Amniotic stem cell (primary cell): ENCODE results near the gene TAF8.

ENCODE experiments used
- DNase-seq: peaks from one replicate; lab custom pipeline; 2025; lab: John Stamatoyannopoulos, UW

Gene TAF8

DNA sequence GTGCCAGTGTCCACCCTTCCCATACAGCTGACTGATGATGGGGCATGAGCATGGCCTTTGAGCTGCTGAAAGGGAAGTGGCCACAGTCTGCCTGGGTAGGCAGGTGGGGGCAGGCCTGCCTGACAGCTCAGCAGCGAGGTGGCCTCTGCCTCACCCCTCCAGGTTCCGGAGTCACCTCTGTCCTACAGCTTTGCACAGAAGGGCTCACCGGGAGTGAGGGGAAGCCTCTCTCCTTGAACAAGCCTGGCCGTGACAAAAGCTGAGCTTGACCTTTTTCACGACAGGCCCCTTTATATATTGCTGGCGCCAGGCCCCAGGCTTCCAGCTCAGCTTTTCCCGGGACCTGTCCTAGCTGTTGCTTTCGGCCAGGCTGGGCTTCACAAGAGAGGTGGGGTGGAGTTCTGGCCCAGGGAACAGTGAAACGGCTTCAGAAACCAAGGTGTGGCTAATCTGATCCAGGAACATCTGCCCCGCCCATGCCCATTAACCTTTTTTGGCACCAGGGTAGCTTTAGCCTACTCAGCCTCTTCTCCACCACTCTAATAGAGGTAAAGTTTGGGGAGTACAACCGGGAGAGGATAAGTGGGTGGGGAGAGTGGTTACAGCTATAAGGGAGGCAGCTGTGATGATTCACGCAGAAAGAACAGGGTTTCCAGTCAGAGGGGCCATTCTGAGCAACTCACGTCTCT lies 49.2 kb downstream of the TAF8 start:
- no peak for DNase-seq

DNA sequence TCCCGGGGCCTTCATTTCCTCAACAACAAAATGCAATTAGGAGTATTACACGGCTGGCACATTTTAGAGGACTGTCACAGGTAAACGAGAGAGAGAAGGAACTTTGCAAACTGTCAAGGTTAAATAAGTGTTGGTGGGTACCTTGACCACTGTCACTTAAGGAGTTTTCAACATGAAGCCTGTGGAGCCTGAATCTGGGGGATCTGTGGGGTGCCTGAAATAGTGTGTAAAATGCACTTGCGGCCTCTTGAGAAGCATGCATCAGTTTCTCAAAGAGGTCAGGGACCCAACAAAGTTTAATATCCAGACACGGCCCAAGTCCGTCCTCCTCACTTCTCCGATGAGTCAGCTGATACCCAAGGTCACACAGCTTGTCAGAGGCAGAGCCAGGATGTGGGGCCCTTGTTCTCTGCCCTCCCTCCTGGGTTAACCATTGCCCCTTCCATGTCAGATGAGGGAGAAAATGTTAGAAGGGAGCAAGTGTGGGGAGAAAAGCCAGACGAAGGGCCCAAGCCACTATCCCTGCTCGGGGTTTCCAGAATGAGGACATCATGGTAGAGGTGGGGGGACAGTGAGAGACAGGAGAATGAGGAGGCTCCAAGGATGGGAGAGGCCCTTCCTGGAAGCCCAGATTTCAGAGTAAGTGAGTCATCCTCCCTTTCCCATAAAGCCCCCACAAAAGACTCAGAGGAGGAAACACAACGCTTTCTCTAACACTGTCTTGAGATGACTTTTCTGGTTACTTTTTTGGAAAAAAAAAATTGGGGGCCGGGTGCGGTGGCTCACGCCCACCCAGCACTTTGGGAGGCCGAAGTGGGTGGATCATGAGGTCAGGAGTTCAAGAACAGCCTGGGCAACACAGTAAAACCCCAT lies 49.9 kb downstream of the TAF8 start:
- DNase-seq = no peak

DNA sequence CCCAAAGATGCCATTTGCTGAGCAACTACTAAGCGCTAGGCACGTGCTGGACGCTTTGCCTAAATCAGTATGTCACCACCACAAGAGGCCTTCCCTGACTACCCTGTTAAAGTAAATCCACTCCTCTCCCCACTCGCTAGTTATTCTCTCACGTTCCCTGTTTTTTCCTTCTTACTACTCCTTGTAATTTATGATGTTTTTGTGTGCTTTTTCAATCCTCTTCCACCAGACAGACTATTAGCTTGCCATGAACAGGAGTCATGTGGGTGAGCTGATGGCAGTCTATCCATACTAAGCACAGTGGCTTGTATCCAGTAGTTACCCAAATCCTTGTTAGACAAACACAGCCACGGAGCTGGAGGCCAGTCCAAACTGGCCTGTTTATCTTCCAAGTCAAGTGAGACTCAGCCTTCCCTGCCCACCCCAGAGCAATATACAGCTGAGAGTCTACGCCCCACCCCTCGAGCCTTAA lies 50.9 kb downstream of the TAF8 start:
- DNase-seq = no peak

DNA sequence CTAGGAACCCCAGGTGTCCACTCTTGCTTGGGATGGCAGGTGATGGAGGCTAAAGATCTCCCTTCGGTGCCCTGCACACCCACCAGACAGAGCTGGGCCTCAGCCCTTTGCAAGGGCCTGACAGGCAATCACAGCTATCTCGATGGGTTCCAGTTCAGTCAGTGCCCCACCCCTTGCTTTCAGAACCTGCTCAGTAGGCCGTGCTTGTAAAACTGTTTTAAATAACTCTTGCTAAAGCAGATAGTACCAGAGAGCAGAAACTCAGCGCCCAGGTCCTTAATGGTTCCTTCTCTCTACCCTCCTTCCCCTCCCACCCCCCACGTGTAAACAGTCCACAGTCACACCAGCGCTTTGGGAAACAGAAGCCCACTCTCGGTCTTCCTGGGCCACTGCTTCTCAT lies 52.9 kb downstream of the TAF8 start:
- DNase-seq = no peak

DNA sequence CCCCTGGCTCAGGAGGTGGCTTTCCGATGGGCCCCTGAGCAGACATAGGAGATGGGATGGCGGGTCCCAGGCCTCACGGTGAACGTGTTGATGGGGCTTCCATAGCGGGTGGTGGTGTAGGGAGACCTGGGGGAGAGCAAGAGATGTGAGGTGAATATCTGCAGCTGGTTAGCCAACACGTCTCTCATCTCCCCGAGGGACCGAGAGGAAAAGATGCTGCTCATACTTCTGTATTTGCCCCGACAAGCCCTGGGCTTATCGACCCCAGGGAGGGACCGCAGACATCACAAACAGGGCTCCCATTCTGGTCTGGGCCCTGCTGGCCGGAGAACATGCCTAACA lies 53.4 kb downstream of the TAF8 start:
- no peak for DNase-seq

DNA sequence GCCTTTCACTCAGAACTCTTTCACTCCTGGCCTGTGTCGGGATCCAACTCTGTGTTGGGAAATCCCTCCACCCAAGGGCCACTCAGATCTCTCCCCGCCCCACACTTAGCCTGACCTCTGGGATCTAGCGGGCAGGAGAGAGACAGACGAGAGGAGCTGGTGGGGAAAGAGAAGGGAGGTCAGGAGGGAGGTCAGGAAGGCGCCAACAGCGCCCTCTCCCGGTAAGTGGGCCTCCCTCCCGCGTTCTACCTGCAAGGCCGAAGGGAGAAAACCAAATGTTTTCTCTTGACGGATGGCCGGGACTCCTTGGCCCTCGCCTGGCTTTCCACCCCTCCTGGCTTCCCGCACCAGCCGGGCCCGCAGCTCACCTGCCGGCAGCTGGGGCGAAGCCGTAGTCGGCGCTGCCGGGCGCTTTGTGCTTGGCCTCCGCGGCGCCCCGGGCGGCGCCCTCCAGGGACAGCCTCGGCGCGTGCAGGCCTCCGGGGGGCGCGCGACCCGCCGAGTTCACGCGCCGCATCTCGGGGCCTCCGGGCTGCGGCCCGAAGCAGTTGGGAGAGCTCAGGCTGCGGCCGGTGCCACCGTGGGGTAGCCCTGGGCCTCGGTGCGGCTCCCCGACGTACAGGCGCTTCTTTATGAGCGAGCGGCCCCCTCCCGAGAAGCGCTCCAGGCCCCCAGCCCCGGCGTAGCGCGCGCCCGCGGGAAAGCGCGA lies 53.9 kb downstream of the TAF8 start:
- DNase-seq = no peak

DNA sequence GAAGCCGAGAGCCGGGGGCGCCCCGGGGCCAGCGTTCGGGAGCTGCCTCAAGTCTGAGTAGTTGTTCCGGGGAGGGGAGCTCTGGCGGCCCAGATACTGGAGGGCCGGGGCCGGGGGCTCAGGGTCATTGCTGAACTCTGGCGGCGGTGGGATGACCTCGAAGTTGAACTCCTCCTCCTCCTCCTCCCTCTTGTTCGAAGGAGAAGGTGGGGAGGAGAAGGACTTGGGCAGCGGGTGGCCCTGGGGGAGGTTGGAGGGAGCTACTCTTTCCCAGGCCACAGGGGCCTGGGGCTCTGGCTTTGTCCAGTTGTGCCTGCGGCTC lies 54.4 kb downstream of the TAF8 start:
- no peak for DNase-seq

DNA sequence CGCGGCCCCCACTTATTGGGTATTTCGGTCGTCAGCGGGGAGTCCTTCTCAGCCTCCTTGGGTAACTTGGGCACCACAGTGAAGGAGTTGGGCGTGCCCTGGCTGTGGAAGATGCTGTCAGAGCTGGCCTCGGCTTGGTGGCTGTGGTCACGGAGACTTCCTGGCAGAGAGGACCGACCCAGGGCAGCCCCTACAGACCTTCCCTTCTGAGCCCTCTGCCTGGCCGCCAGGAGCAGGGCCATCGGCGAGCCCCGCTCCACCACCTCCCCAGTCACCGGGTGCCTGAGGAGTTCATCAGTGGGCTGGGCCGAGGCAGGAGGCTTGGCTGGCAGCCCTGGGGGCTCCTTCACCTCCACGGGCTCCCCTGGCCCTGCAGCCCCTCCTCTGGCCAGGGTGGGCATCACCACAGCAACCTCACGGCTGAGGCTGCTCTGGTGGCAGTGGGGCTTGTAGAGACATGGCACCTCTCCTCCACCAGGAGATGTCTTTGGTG lies 54.9 kb downstream of the TAF8 start:
- no peak for DNase-seq

DNA sequence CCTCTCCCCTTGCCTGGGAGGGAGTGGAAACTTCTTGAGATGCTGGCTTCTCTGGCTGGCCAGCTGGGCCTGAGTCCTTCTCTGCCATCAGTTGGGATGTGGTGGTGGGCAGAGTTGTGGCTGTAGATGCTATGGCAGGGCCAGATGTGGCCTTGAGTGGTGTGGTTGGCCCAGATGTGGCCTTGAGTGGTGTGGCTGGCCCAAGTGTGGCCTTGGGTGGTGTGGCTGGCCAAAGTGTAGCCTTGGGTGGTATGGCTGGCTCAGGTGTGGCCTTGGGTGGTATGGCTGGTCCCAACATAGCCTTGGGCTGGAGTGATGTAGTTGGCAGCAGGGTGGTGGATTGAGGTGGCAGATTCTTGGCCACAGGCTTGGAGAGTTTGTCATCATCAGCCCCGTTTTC lies 55.4 kb downstream of the TAF8 start:
- no peak for DNase-seq

DNA sequence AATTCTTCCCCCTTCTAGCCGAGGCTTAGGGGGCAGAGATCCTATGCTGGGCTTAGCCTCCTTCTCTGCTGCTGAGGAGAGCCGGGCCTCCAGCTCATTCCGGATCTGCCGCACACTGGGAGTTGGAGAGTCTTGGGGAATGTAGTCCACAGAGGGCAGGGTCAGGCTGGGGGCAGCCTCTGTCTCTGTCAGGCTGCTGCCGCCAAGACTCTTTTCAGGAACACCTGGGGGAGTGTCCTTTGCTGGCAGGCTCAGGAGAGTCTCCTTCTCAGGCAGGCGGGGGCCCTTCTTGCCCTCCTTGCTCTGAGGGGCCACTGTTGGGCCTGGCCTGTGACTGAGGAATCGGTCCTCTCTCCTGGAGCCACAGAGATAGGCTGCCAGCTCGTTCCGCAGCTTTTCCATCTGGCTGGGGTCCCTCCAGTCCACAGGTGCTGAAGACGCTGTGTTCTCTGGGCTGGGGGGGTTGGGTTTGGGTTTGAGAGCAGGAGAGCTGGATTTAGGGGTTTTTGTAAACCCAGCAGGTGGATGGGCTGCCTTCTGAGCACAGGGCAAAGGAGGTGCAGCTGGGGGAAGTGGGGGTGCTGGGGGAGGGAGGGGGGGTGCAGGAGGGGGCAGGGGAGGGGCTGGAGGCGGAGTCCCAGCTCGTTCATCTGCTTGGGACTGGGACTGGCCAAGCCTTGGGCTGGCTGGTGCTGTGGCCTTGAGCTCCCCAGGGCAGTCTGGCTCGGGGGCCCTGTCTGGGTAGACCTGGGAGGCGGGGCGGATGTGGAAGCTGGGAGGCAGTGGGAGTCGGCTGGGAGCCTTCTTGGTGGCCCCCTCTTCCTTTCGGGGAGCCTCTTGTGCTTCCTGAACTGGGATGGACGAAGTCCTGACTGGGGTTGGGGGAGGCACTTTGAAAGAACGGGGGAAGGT lies 56.0 kb downstream of the TAF8 start:
- no peak for DNase-seq

DNA sequence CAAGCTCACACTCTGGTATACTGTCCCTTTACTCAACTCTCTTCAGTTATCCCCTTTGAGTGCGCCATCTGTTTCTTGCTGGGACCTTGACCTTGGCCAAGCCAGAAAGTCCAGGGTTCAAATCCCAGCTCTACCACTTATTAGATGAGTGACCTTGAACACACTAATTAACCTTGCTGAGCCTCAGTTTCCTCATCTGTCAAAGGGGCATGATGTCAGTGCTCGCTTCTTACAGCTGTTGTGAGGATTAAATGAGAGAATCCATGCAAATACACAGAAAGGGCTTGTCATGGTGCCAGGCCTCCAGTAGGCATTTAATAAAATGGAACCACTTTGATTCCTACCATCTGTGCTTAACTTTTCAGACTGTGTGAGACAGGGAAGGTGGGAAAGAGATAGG lies 57.7 kb downstream of the TAF8 start:
- no peak for DNase-seq

DNA sequence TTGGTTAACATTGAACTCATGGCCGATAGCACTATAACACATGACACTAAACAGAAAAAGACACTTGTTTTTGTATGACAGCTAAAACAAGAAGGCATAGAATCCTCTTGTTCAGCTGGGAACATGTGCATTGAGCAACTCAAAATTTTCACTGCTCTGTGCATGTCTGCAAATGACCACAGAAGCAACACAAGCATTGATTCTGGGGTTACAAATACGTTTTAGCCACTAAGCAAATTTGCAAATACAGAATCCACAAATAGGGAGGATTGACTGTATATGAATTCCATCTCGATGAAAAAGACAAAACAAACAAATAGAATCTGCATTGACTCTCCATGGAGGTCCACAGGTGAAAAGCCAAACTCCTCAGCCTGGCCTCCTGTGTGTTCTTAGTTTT lies 60.4 kb downstream of the TAF8 start:
- DNase-seq = no peak

DNA sequence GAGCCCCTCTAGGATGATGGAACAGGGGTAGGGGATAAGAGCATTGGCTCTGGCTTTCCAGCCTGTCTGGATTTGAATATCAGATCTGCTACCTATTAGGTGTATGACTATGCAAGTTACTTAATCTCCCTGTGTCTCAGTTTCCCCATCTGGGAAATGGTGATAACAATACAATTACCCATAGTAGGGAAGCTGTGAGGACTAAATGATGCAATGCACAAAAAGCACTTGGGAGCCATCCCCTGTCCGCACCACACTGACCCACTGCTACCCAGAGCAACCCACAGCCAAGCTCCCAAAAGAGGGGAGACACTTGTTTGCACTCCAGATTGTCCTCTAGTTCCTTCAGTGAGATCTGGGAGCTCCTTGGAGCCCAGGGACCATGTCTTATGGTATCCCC lies 62.0 kb downstream of the TAF8 start:
- DNase-seq = no peak

DNA sequence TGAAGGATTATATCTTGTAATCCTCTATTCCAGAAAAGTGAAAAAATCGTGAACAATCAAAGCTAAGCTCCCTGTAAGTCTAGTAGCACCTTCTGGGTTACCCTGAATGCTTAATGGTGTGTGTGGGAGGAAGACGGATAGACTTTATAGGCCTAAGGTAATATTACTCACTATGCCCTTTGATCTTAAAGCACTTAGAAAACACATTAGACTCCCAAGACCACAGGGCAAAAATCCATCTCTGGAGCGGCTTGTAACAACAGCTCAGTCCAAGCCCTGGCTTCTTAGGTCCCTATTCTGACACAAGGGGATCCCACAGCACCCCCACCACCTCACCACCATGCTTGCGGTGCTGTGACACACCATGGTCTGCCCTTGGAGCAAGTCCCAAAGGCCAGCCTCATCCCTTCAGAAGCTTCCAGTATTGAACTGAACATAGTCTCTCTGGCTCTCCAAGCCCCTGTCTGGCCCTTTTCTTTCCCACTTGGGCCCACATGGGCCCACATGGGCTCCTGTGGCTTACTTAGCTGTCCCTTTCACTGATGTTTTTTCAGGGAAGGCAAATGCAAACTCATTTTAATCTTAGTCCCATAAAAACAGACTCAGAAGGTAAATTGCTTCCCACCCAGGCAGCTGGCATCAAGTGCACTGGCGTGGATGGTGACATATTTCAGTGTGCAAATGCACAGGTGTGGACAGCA lies 63.8 kb downstream of the TAF8 start:
- DNase-seq = no peak

DNA sequence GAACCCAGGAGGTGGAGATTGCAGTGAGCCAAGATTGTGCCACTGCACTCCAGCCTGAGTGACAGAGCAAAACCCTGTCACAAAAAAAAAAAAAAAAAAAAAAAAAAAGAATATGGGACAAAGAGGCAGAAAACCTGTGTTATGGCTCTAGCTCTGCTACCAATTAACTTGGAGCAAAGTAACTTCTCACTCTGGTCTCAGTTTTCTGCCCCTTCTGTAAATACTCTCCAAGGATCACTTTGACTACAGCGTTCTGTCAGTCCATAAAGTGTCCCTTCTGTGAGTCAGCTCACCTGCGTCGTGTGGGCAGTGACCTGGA lies 67.5 kb downstream of the TAF8 start:
- no peak for DNase-seq

DNA sequence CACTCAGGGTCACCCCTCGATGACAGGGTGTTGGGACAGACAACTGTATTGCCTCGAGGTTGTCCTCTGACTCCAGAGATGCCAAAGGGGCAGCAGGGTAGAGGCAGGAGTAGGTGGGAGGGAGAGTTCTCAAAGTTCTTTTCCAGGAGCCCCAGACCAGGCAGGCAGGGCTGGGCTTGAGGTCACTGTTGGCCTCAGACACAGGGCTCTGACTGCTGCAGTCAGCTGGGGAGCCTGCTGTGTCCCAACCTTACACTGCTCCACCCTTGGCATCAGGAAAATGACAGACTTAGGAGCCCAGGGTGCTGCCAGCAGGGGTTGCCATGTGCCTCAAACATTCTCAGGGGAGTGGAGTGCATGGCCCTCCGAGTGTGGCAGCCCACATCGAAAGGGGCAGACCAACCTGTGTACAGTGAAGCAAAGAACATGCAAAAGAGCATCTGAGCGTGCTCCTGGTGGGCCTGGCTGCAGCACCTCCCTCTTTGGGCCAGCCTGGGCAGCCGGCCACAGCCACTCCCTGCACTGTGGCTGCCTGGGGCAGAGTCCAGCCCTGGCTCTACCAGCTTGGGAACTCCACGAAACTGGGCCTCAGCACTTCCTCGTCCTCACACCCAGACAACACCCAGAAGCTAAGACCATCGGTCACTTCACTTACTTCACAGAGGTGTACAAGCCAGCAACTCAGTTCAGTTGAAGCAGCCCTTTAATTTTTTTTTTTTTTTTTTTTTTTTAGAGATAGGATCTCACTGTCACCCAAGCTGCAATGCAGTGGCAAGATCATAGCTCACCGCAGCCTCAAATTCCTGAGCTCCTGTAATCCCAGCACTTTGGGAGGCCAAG lies 68.1 kb downstream of the TAF8 start:
- DNase-seq = no peak

DNA sequence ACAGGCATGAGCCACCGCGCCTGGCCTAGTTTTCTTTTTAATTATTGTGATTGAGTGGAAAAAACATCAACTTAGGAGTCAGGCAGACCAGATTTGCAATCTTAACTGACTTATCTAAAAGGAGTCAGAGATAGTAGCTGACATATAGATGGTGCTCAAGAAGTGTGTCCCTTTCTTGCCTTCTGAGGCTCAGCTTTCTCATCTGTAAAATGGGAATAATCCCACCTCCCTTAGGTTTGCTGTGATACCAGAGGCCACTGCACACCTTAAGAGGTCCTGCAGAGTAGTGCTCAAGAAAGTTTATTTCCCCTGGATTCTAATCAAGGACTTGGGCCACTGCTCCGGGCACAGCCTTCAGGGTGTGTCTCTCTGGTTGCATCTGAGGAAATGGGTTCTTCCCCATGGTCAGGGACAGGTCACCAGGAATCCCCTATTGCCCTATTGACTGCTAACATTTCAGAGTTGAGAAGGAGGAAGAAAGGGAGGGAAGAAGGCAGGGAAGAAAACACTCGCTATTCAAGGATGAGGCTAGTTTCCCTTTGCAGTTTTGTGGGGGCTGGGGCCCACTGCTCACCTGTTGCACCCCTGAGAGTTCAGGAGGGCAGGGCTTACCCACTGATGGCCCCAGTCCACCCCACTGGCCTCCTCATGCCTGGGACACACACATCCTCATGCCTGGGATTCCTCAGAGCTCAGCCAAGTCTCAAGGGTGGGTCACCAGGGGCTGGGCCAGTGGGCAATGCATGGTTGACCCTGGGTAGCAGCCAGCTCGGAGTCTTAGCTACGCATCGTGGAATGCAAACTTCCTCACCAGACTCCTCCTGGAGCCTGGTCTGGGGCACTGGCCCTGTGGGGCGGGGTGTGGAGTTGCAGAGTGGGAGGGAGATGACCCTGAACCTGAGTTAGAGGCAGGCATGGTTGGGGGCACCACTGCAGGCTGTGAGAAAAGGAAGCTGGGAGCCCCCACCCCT lies 70.9 kb downstream of the TAF8 start:
- no peak for DNase-seq

DNA sequence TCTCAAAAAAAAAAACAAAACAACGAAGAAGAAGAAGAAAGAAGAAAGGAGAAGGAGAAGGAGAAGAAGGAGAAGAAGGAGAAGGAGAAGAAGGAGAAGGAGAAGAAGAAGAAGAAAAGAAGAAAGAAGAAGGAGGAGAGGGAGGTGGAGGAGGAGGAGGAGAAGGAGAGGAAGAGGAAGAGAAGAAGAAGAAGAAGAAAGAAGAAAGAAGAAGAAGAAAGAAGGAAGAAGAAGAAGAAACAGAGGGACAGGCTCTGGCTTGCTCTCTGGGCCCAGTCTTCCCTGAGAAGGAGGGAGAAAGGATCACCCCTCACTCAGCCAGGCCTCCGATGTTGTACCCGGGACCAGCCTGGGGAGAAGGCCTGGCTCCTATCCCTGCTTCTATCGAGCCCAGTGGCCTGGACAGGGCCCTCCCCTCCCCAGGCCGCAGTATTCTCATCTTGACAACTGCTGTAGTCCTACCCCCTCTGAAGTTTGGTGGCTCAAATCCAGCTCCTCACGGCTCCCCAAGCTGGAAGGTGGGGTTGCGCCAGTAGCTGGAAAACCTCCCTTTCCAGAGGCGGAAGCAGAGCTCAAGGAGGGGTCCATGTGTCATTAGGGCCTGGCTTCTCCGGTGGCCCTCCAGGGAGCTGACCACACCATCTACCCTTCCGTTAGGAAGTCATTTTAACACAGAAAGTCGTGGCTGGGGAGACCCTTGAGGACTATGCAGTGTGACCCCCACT lies 73.2 kb downstream of the TAF8 start:
- no peak for DNase-seq
